ENCODE measurements around the gene MORC2.

Gene MORC2

GRCh38 chr22:30876915-30877553, 91.5 kb downstream of the MORC2 start:
- Histone ChIP-seq H3K4me1 (ENCODE audit: insufficient read depth, low read length, poor library complexity, severe bottlenecking) (no peaks in the 10 kb centered on the region), H3K79me2 (ENCODE audit: insufficient read depth, low read length) (no peaks in the 10 kb centered on the region), H3K4me2 (ENCODE audit: low read depth, low read length, poor library complexity, severe bottlenecking) (no peak overlapping the region), H2AFZ (ENCODE audit: low read length) (no peak overlapping the region), H3K9me2 (replicated peaks; ENCODE audit: low read depth, low read length) (no peaks in the 10 kb centered on the region), H3K27me3 (ENCODE audit: insufficient read depth, low read length, poor library complexity, severe bottlenecking) (no peaks in the 10 kb centered on the region), H3K36me3 (ENCODE audit: insufficient read depth, low read length) (no peaks in the 10 kb centered on the region), H3K9ac (ENCODE audit: low read depth, low read length, poor library complexity, severe bottlenecking) (no peak overlapping the region), H3K9me3 (ENCODE audit: insufficient read depth, low read depth, low read length) (no peaks in the 10 kb centered on the region), H3F3A (ENCODE audit: low read depth) (no peaks in the 10 kb centered on the region), H3K4me3 (ENCODE audit: low read length, poor library complexity, severe bottlenecking) (no peak overlapping the region), H4K20me1 (ENCODE audit: insufficient read depth, low read length, poor library complexity, severe bottlenecking) (no peaks in the 10 kb centered on the region)
- no peak for TF ChIP-seq EZH2phosphoT487 (IDR thresholded peaks at IDR 0.05; ENCODE audit: borderline replicate concordance)
- TF ChIP-seq, protein P1, sequence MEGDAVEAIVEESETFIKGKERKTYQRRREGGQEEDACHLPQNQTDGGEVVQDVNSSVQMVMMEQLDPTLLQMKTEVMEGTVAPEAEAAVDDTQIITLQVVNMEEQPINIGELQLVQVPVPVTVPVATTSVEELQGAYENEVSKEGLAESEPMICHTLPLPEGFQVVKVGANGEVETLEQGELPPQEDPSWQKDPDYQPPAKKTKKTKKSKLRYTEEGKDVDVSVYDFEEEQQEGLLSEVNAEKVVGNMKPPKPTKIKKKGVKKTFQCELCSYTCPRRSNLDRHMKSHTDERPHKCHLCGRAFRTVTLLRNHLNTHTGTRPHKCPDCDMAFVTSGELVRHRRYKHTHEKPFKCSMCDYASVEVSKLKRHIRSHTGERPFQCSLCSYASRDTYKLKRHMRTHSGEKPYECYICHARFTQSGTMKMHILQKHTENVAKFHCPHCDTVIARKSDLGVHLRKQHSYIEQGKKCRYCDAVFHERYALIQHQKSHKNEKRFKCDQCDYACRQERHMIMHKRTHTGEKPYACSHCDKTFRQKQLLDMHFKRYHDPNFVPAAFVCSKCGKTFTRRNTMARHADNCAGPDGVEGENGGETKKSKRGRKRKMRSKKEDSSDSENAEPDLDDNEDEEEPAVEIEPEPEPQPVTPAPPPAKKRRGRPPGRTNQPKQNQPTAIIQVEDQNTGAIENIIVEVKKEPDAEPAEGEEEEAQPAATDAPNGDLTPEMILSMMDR (conservative IDR thresholded peaks at IDR 0.05; ENCODE audit: low read length), result no peak

- Histone ChIP-seq H3K79me2 (ENCODE audit: insufficient read depth, low read length) (no peaks in the 10 kb centered on the region), H3K4me3 (ENCODE audit: low read length, poor library complexity, severe bottlenecking) (no peak overlapping the region), H3K9me2 (replicated peaks; ENCODE audit: low read depth, low read length) (no peaks in the 10 kb centered on the region), H3K36me3 (ENCODE audit: insufficient read depth, low read length) (no peaks in the 10 kb centered on the region), H3K4me2 (ENCODE audit: low read depth, low read length, poor library complexity, severe bottlenecking) (no peak overlapping the region), H4K20me1 (ENCODE audit: insufficient read depth, low read length, poor library complexity, severe bottlenecking) (no peaks in the 10 kb centered on the region), H3K4me1 (ENCODE audit: insufficient read depth, low read length, poor library complexity, severe bottlenecking) (no peaks in the 10 kb centered on the region), H3K9ac (ENCODE audit: low read depth, low read length, poor library complexity, severe bottlenecking) (no peak overlapping the region), H3K9me3 (ENCODE audit: insufficient read depth, low read depth, low read length) (no peaks in the 10 kb centered on the region), H3K27me3 (ENCODE audit: insufficient read depth, low read length, poor library complexity, severe bottlenecking) (no peaks in the 10 kb centered on the region), H3F3A (ENCODE audit: low read depth) (no peaks in the 10 kb centered on the region), H2AFZ (ENCODE audit: low read length) (no peak overlapping the region)
- TF ChIP-seq, protein P1 (conservative IDR thresholded peaks at IDR 0.05; ENCODE audit: low read length), result no peak
- TF ChIP-seq EZH2phosphoT487 (IDR thresholded peaks at IDR 0.05; ENCODE audit: borderline replicate concordance), result no peak
Observed at GRCh38 chr22:30876221-30876751, 92.3 kb downstream of the MORC2 start.

GRCh38 chr22:30875481-30876215, 92.9 kb downstream of the MORC2 start:
- no peaks in the 10 kb centered on the region for H3K79me2 ChIP-seq (ENCODE audit: insufficient read depth, low read length)
- no peak overlapping the region for H3K4me2 ChIP-seq (ENCODE audit: low read depth, low read length, poor library complexity, severe bottlenecking)
- no peaks in the 10 kb centered on the region for H3K9me2 ChIP-seq (replicated peaks; ENCODE audit: low read depth, low read length)
- no peak for TF ChIP-seq EZH2phosphoT487 (IDR thresholded peaks at IDR 0.05; ENCODE audit: borderline replicate concordance)
- TF ChIP-seq, protein P1 (conservative IDR thresholded peaks at IDR 0.05; ENCODE audit: low read length), result no peak
- no peaks in the 10 kb centered on the region for H3K4me1 ChIP-seq (ENCODE audit: insufficient read depth, low read length, poor library complexity, severe bottlenecking)
- H2AFZ ChIP-seq (ENCODE audit: low read length), result no peak overlapping the region
- H3F3A ChIP-seq (ENCODE audit: low read depth), result no peaks in the 10 kb centered on the region
- H3K36me3 ChIP-seq (ENCODE audit: insufficient read depth, low read length), result no peaks in the 10 kb centered on the region
- no peak overlapping the region for H3K9ac ChIP-seq (ENCODE audit: low read depth, low read length, poor library complexity, severe bottlenecking)
- H4K20me1 ChIP-seq (ENCODE audit: insufficient read depth, low read length, poor library complexity, severe bottlenecking), result no peaks in the 10 kb centered on the region
- no peak overlapping the region for H3K4me3 ChIP-seq (ENCODE audit: low read length, poor library complexity, severe bottlenecking)
- H3K9me3 ChIP-seq (ENCODE audit: insufficient read depth, low read depth, low read length), result no peaks in the 10 kb centered on the region
- H3K27me3 ChIP-seq (ENCODE audit: insufficient read depth, low read length, poor library complexity, severe bottlenecking), result no peaks in the 10 kb centered on the region
